ENCODE data around the gene TCEAL1.

TCEAL1 gene

GRCh38 chrX:103610282-103610681 lies 18.5 kb upstream of the TCEAL1 start:
- Histone ChIP-seq H3K9me3 (ENCODE audit: control insufficient read depth in 2 of 2, low read length in 2 of 2) (no peaks in the 10 kb centered on the region), H3K36me3 (ENCODE audit: control insufficient read depth in 2 of 2, insufficient read depth in 2 of 2, low read length in 2 of 2) (no peaks in the 10 kb centered on the region), H3K4me1 (ENCODE audit: control insufficient read depth in 2 of 2, insufficient read depth in 2 of 2, low read length in 2 of 2) (peaks cover 0 to 3% of the 10 kb centered on the region in 2 donors), H3K27ac (ENCODE audit: low read depth in 2 of 2, low read length in 2 of 2) (no peak overlapping the region), H3K4me3 (ENCODE audit: low read length in 2 of 2) (no peak overlapping the region), H3K27me3 (ENCODE audit: control insufficient read depth in 2 of 2, insufficient read depth in 2 of 2, low read length in 2 of 2) (peaks cover 2 to 3% of the 10 kb centered on the region in 2 donors), H3K9ac (ENCODE audit: low read depth in 1 of 2, low read length in 2 of 2) (no peak overlapping the region)

DNA sequence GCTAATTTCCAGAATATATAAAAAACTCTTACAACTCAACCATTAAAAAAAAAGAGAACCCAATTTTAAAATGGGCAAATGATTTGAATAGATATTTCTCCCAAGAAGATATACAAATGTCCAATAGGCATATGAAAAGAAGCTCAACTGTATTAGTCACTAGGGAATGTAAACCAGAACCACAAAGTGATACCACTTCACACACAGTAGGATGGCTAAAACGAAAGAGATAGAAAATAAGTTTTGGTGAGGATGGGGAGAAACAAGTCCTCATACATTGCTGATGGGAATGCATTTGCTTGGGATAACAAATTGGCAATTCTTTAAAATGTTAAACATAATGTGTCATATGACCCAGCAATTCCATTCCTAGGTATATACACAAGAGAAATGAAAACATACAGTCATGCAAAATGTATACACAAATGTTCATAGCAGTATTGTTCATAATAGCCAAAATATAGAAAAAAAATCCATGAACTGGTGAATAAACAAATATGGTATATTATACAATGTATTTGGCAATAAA lies 15.3 kb upstream of the TCEAL1 start:
- Histone ChIP-seq H3K9me3 (ENCODE audit: control insufficient read depth in 2 of 2, low read length in 2 of 2) (no peaks in the 10 kb centered on the region), H3K27me3 (ENCODE audit: control insufficient read depth in 2 of 2, insufficient read depth in 2 of 2, low read length in 2 of 2) (peaks cover 0 to 3% of the 10 kb centered on the region in 2 donors), H3K4me3 (ENCODE audit: low read length in 2 of 2) (no peak overlapping the region), H3K4me1 (ENCODE audit: control insufficient read depth in 2 of 2, insufficient read depth in 2 of 2, low read length in 2 of 2) (no peaks in the 10 kb centered on the region), H3K9ac (ENCODE audit: low read depth in 1 of 2, low read length in 2 of 2) (no peak overlapping the region), H3K36me3 (ENCODE audit: control insufficient read depth in 2 of 2, insufficient read depth in 2 of 2, low read length in 2 of 2) (no peaks in the 10 kb centered on the region), H3K27ac (ENCODE audit: low read depth in 2 of 2, low read length in 2 of 2) (no peak overlapping the region)

DNA sequence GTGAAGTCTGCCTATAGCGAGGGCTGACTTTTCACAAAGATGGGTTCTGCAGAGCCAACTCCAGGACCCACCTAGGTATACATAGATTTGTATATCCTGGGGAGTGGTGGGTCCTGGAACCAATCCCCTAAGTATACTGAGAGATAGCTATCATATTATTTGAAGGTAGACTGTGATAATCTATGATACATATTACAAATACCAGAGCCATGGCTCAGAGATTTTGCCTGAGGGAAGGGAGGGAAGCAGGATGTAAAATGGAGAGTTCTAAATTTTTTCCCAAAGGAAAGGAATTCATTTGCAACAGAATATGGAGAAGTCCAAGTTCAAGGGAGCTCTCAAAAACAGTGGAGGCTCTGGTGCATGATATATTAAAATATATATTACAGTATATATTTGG lies 13.8 kb upstream of the TCEAL1 start:
- Histone ChIP-seq H3K9ac (ENCODE audit: low read depth in 1 of 2, low read length in 2 of 2) (no peak overlapping the region), H3K4me1 (ENCODE audit: control insufficient read depth in 2 of 2, insufficient read depth in 2 of 2, low read length in 2 of 2) (no peaks in the 10 kb centered on the region), H3K9me3 (ENCODE audit: control insufficient read depth in 2 of 2, low read length in 2 of 2) (no peaks in the 10 kb centered on the region), H3K27ac (ENCODE audit: low read depth in 2 of 2, low read length in 2 of 2) (no peak overlapping the region), H3K36me3 (ENCODE audit: control insufficient read depth in 2 of 2, insufficient read depth in 2 of 2, low read length in 2 of 2) (no peaks in the 10 kb centered on the region), H3K27me3 (ENCODE audit: control insufficient read depth in 2 of 2, insufficient read depth in 2 of 2, low read length in 2 of 2) (peaks cover 0 to 3% of the 10 kb centered on the region in 2 donors), H3K4me3 (ENCODE audit: low read length in 2 of 2) (no peak overlapping the region)

- no peaks in the 10 kb centered on the region for H3K27me3 ChIP-seq (ENCODE audit: control insufficient read depth in 2 of 2, insufficient read depth in 2 of 2, low read length in 2 of 2)
- H3K4me1 ChIP-seq (ENCODE audit: control insufficient read depth in 2 of 2, insufficient read depth in 2 of 2, low read length in 2 of 2): no peaks in the 10 kb centered on the region
- no peak overlapping the region for H3K9ac ChIP-seq (ENCODE audit: low read depth in 1 of 2, low read length in 2 of 2)
- H3K36me3 ChIP-seq (ENCODE audit: control insufficient read depth in 2 of 2, insufficient read depth in 2 of 2, low read length in 2 of 2): no peaks in the 10 kb centered on the region
- no peak overlapping the region for H3K27ac ChIP-seq (ENCODE audit: low read depth in 2 of 2, low read length in 2 of 2)
- H3K4me3 ChIP-seq (ENCODE audit: low read length in 2 of 2): no peak overlapping the region
- no peaks in the 10 kb centered on the region for H3K9me3 ChIP-seq (ENCODE audit: control insufficient read depth in 2 of 2, low read length in 2 of 2)
Measured at GRCh38 chrX:103615781-103616371, 12.9 kb upstream of the TCEAL1 start.

DNA sequence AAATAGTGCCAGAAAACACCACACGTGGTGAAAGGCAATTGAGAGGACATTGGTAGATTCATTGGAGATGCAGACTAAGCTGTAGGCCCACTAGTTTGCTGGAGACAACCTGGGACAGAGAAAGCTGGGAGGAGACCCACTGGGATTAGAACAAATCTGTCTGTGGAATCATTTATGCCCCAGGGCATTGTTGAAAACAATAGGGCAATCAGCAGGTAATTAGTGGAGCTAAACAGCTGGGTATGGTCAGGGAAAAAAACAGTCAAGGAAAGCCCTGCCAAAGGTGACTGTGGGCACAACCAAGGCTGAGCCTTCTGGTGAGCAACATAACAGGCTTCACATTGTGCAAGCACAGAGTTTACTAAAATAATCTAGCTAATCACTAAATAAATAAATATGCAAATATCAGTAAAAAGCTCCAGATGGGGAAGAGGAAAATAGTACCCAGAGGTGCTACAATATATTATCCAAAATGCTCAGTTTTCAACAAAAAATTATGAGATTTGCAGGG lies 12.0 kb upstream of the TCEAL1 start:
- no peak overlapping the region for H3K9ac ChIP-seq (ENCODE audit: low read depth in 1 of 2, low read length in 2 of 2)
- no peaks in the 10 kb centered on the region for H3K27me3 ChIP-seq (ENCODE audit: control insufficient read depth in 2 of 2, insufficient read depth in 2 of 2, low read length in 2 of 2)

GRCh38 chrX:103624111-103624510 lies 4.7 kb upstream of the TCEAL1 start:
- Histone ChIP-seq H3K27ac (ENCODE audit: low read depth in 2 of 2, low read length in 2 of 2) (no peak overlapping the region), H3K4me3 (ENCODE audit: low read length in 2 of 2) (no peak overlapping the region), H3K36me3 (ENCODE audit: control insufficient read depth in 2 of 2, insufficient read depth in 2 of 2, low read length in 2 of 2) (no peaks in the 10 kb centered on the region), H3K27me3 (ENCODE audit: control insufficient read depth in 2 of 2, insufficient read depth in 2 of 2, low read length in 2 of 2) (peaks cover 2 to 4% of the 10 kb centered on the region in 2 donors), H3K9ac (ENCODE audit: low read depth in 1 of 2, low read length in 2 of 2) (no peak overlapping the region), H3K9me3 (ENCODE audit: control insufficient read depth in 2 of 2, low read length in 2 of 2) (no peaks in the 10 kb centered on the region), H3K4me1 (ENCODE audit: control insufficient read depth in 2 of 2, insufficient read depth in 2 of 2, low read length in 2 of 2) (peaks cover 2 to 7% of the 10 kb centered on the region in 2 donors)

More for the DNA sequence above, 12.0 kb upstream of the TCEAL1 start:
- Histone ChIP-seq H3K9me3 (ENCODE audit: control insufficient read depth in 2 of 2, low read length in 2 of 2) (no peaks in the 10 kb centered on the region), H3K4me1 (ENCODE audit: control insufficient read depth in 2 of 2, insufficient read depth in 2 of 2, low read length in 2 of 2) (no peaks in the 10 kb centered on the region), H3K27ac (ENCODE audit: low read depth in 2 of 2, low read length in 2 of 2) (no peak overlapping the region), H3K4me3 (ENCODE audit: low read length in 2 of 2) (no peak overlapping the region), H3K36me3 (ENCODE audit: control insufficient read depth in 2 of 2, insufficient read depth in 2 of 2, low read length in 2 of 2) (no peaks in the 10 kb centered on the region)

DNA sequence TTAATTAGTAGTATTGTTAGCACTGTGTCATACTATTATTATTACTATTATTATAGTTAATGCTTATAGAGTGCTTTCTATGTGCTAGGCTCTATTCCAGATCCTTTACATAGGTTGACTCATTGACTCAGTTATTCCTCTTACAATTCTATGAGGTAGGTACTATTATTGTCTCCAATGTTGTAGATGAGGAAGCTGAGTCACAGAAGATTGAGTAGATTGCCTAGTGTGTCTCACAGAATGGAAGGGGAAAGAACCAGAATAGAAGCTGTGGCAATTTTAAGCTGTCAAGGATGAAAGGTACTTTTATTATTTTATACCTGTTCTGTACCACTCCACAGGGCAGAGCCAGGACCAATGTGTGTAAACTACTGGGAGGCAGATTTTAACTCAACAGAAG lies 1.9 kb upstream of the TCEAL1 start:
- H3K4me1 ChIP-seq (ENCODE audit: control insufficient read depth in 2 of 2, insufficient read depth in 2 of 2, low read length in 2 of 2): peaks cover 2 to 7% of the 10 kb centered on the region in 2 donors
- peaks cover 2 to 4% of the 10 kb centered on the region in 2 donors for H3K27me3 ChIP-seq (ENCODE audit: control insufficient read depth in 2 of 2, insufficient read depth in 2 of 2, low read length in 2 of 2)
- no peaks in the 10 kb centered on the region for H3K36me3 ChIP-seq (ENCODE audit: control insufficient read depth in 2 of 2, insufficient read depth in 2 of 2, low read length in 2 of 2)
- no peak overlapping the region for H3K4me3 ChIP-seq (ENCODE audit: low read length in 2 of 2)
- H3K9me3 ChIP-seq (ENCODE audit: control insufficient read depth in 2 of 2, low read length in 2 of 2): no peaks in the 10 kb centered on the region
- no peak overlapping the region for H3K27ac ChIP-seq (ENCODE audit: low read depth in 2 of 2, low read length in 2 of 2)
- no peak overlapping the region for H3K9ac ChIP-seq (ENCODE audit: low read depth in 1 of 2, low read length in 2 of 2)

DNA sequence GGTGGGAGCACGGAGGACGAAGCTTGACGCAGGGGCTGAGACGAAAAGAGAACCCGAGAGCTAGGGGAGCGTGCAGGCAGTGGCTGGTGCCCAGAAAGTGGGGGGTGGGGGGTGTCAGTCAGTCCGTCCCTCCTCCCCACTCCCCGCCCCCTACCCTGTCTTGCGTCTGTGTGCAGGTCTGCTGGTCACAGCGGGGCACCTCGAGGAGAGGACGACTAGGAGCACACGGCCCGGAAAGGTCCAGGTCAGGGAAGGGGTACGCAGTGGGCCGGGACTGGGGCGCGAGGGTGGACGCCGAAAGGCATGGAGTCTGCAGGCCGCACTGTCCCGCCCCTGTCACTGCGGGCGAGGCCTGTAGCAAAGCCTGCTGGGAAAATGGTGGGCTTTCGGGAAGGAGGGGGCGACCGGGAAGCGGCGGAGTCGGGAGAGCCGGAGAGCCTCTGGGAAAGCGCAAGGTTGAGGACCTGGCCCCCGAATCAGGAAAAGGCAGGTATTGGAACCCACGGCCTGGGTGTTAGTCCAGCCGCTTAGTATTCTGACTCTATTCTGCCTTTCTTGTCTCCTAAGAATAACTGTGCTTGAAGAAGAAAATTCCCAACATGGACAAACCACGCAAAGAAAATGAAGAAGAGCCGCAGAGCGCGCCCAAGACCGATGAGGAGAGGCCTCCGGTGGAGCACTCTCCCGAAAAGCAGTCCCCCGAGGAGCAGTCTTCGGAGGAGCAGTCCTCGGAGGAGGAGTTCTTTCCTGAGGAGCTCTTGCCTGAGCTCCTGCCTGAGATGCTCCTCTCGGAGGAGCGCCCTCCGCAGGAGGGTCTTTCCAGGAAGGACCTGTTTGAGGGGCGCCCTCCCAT lies 769 bp downstream of the TCEAL1 start:
- Histone ChIP-seq H3K9ac (ENCODE audit: low read depth in 1 of 2, low read length in 2 of 2) (peak overlapping the region; percentile 67 to 80), H3K4me3 (ENCODE audit: low read length in 2 of 2) (peak overlapping the region; percentile 73 to 85), H3K27ac (ENCODE audit: low read depth in 2 of 2, low read length in 2 of 2) (peak overlapping the region; percentile 82 to 86), H3K9me3 (ENCODE audit: control insufficient read depth in 2 of 2, low read length in 2 of 2) (no peaks in the 10 kb centered on the region), H3K36me3 (ENCODE audit: control insufficient read depth in 2 of 2, insufficient read depth in 2 of 2, low read length in 2 of 2) (no peaks in the 10 kb centered on the region), H3K27me3 (ENCODE audit: control insufficient read depth in 2 of 2, insufficient read depth in 2 of 2, low read length in 2 of 2) (peaks cover 2 to 4% of the 10 kb centered on the region in 2 donors), H3K4me1 (ENCODE audit: control insufficient read depth in 2 of 2, insufficient read depth in 2 of 2, low read length in 2 of 2) (peaks cover 2 to 7% of the 10 kb centered on the region in 2 donors)

DNA sequence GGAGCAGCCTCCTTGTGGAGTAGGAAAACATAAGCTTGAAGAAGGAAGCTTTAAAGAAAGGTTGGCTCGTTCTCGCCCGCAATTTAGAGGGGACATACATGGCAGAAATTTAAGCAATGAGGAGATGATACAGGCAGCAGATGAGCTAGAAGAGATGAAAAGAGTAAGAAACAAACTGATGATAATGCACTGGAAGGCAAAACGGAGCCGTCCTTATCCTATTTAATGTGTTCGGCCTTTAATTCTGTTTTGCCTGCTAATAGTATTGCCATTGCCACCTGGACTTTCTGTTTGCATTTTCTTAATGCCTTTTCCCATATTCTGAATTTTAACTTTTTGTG lies 1.4 kb downstream of the TCEAL1 start:
- H3K9me3 ChIP-seq (ENCODE audit: control insufficient read depth in 2 of 2, low read length in 2 of 2): no peaks in the 10 kb centered on the region
- peak overlapping the region; percentile 73 to 85 for H3K4me3 ChIP-seq (ENCODE audit: low read length in 2 of 2)
- H3K4me1 ChIP-seq (ENCODE audit: control insufficient read depth in 2 of 2, insufficient read depth in 2 of 2, low read length in 2 of 2): peaks cover 2 to 5% of the 10 kb centered on the region in 2 donors
- peak overlapping the region; percentile 67 to 80 for H3K9ac ChIP-seq (ENCODE audit: low read depth in 1 of 2, low read length in 2 of 2)
- peak overlapping the region; percentile 82 to 86 for H3K27ac ChIP-seq (ENCODE audit: low read depth in 2 of 2, low read length in 2 of 2)
- H3K27me3 ChIP-seq (ENCODE audit: control insufficient read depth in 2 of 2, insufficient read depth in 2 of 2, low read length in 2 of 2): peaks cover 2 to 4% of the 10 kb centered on the region in 2 donors
- no peaks in the 10 kb centered on the region for H3K36me3 ChIP-seq (ENCODE audit: control insufficient read depth in 2 of 2, insufficient read depth in 2 of 2, low read length in 2 of 2)

DNA sequence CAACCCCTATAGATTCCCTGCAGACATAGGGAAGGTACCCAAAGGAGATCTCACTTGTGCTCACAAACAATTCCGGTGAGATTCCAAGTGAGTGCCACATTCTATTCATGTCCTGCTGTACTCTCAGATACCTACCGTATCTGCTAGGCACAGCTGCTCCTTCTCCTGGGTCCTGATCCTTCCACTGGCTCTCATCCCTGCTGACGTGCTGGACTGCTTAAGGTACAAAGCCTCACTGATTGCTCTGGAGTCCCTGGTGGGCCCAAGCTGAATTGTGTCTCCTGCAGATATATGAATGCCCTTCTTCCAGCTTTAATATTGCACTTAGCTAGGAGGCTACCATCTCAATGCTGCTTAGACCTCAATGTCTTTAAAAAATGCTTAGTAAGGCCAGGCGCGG lies 2.4 kb downstream of the TCEAL1 start:
- Histone ChIP-seq H3K4me3 (ENCODE audit: low read length in 2 of 2) (no peak overlapping the region), H3K4me1 (ENCODE audit: control insufficient read depth in 2 of 2, insufficient read depth in 2 of 2, low read length in 2 of 2) (peaks cover 2 to 3% of the 10 kb centered on the region in 2 donors), H3K36me3 (ENCODE audit: control insufficient read depth in 2 of 2, insufficient read depth in 2 of 2, low read length in 2 of 2) (no peaks in the 10 kb centered on the region), H3K27me3 (ENCODE audit: control insufficient read depth in 2 of 2, insufficient read depth in 2 of 2, low read length in 2 of 2) (peaks cover 2 to 4% of the 10 kb centered on the region in 2 donors), H3K9me3 (ENCODE audit: control insufficient read depth in 2 of 2, low read length in 2 of 2) (no peaks in the 10 kb centered on the region), H3K9ac (ENCODE audit: low read depth in 1 of 2, low read length in 2 of 2) (no peak overlapping the region), H3K27ac (ENCODE audit: low read depth in 2 of 2, low read length in 2 of 2) (no peak overlapping the region)

Measured in mucosa of rectum (tissue), 2 donors.